Endothelial cell (in vitro differentiated cells): ENCODE results near the gene SLC22A15. TPM values are rescaled to one million over a fixed set of nuclear protein-coding genes. Genes with fewer than 3 reads are reported as not detected.

Experiments used
- DNase-seq: peaks from one replicate; pipeline ENCODE4 v3.0.0; 2021; ENCODE audit warnings: low spot score
- H3K27ac Mint-ChIP-seq: one replicate; pipeline ENCODE4 v1.8.0; 2021; ENCODE audit warnings: mixed read lengths, inconsistent platforms; ENCODE audit not compliant: unreplicated experiment
- H3K27me3 Mint-ChIP-seq: one replicate; pipeline ENCODE4 v1.8.0; 2021; ENCODE audit warnings: mild to moderate bottlenecking, moderate library complexity, mixed read lengths, inconsistent platforms; ENCODE audit not compliant: unreplicated experiment
- H3K36me3 Mint-ChIP-seq: one replicate; pipeline ENCODE4 v1.8.0; 2021; ENCODE audit warnings: mild to moderate bottlenecking, low read depth, mixed read lengths, inconsistent platforms; ENCODE audit not compliant: unreplicated experiment
- H3K4me1 Mint-ChIP-seq: one replicate; pipeline ENCODE4 v1.8.0; 2021; ENCODE audit warnings: mild to moderate bottlenecking, mixed read lengths, inconsistent platforms; ENCODE audit not compliant: unreplicated experiment
- H3K4me3 Mint-ChIP-seq: one replicate; pipeline ENCODE4 v1.8.0; 2021; ENCODE audit warnings: mild to moderate bottlenecking, mixed read lengths, inconsistent platforms; ENCODE audit not compliant: unreplicated experiment
- H3K9me3 Mint-ChIP-seq: one replicate; pipeline ENCODE4 v1.8.0; 2021; ENCODE audit warnings: mixed read lengths, inconsistent platforms; ENCODE audit not compliant: unreplicated experiment
- total RNA-seq: library from RNA; stranded (reverse); fragmentation: NEBNext Ultra II Directional; extraction: Animal tissue kit (Norgen Biotek cat#: 25700); gene quantifications from one replicate; pipeline ENCODE4 v1.2.1, GENCODE V29; 2021; ENCODE audit not compliant: unreplicated experiment
- TF ChIP-seq, protein P1 (sequence below): fragments of 200-600 bp; sonication (generic); IDR thresholded peaks from one replicate; pipeline ENCODE4 v1.5.0; 2021; ENCODE audit warnings: antibody characterized with exemption; ENCODE audit not compliant: unreplicated experiment

The SLC22A15 gene
- total RNA-seq, 1 donor from 2014 or later: 21.9 TPM

DNA sequence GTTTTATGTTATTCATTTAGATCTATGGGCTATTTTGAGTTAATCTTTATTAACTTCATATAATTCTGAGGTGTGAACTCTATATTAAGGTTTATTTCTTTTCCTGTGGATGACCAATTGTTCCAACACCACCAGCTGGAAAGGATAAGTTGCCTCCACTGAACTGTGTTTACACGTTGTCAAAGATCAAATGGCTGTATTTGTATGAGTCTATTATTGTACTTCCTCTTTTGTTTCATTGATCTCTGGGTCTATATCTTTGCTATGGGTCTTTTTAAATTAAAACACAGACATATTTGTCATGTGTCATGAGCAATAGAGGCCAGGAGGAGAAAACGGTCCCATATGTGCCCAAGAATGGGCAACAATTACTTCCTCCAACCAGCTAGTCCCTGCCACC is 129.7 kb downstream of the SLC22A15 start:
- Mint-ChIP-seq H3K4me1 (no peaks in the 10 kb centered on the region), H3K36me3 (no peaks in the 10 kb centered on the region), H3K4me3 (no peak overlapping the region), H3K27me3 (no peaks in the 10 kb centered on the region), H3K9me3 (no peaks in the 10 kb centered on the region), H3K27ac (no peak overlapping the region)
- TF ChIP-seq, protein P1, sequence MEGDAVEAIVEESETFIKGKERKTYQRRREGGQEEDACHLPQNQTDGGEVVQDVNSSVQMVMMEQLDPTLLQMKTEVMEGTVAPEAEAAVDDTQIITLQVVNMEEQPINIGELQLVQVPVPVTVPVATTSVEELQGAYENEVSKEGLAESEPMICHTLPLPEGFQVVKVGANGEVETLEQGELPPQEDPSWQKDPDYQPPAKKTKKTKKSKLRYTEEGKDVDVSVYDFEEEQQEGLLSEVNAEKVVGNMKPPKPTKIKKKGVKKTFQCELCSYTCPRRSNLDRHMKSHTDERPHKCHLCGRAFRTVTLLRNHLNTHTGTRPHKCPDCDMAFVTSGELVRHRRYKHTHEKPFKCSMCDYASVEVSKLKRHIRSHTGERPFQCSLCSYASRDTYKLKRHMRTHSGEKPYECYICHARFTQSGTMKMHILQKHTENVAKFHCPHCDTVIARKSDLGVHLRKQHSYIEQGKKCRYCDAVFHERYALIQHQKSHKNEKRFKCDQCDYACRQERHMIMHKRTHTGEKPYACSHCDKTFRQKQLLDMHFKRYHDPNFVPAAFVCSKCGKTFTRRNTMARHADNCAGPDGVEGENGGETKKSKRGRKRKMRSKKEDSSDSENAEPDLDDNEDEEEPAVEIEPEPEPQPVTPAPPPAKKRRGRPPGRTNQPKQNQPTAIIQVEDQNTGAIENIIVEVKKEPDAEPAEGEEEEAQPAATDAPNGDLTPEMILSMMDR: no peak
- no peak for DNase-seq

DNA sequence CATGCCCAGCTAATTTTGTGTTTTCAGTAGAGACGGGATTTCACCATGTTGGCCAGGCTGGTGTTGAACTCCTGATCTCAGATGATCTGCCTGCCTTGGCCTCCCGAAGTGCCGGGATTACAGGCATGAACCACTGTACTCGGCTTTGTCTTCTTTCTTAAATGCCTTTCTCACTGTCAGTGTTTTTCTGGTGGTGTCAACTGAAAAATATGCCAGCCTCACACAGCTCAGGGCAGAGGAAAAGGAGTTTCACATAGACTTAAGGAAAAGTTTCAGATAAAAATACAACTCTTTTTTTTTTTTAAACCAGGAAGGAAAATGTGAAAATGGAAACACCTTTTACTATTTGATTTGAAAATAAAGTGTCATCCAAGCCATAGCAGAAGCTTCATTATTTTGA is 130.3 kb downstream of the SLC22A15 start:
- Mint-ChIP-seq H3K27me3 (no peaks in the 10 kb centered on the region), H3K4me1 (no peaks in the 10 kb centered on the region), H3K9me3 (no peaks in the 10 kb centered on the region), H3K4me3 (no peak overlapping the region), H3K27ac (no peak overlapping the region), H3K36me3 (no peaks in the 10 kb centered on the region)
- no peak for DNase-seq
- TF ChIP-seq, protein P1: no peak

GRCh38 chr1:116107371-116107770 is 131.1 kb downstream of the SLC22A15 start:
- Mint-ChIP-seq H3K27me3 (no peaks in the 10 kb centered on the region), H3K4me1 (no peaks in the 10 kb centered on the region), H3K4me3 (no peak overlapping the region), H3K9me3 (no peaks in the 10 kb centered on the region), H3K27ac (no peak overlapping the region), H3K36me3 (no peaks in the 10 kb centered on the region)
- no peak for DNase-seq
- TF ChIP-seq, protein P1: no peak

GRCh38 chr1:116110567-116111523 is 134.5 kb downstream of the SLC22A15 start, which contains the start of gene MAB21L3:
TSS of gene MAB21L3 (plus strand) at chr1:116111399. CDS start at chr1:116112616, 1,217 bp downstream.
- Mint-ChIP-seq H3K36me3 (no peaks in the 10 kb centered on the region), H3K9me3 (no peaks in the 10 kb centered on the region), H3K27me3 (peaks cover 1% of the 10 kb centered on the region), H3K4me3 (no peak within 1 kb of the TSS), H3K4me1 (no peaks in the 10 kb centered on the region), H3K27ac (no peak within 1 kb of the TSS)
- TF ChIP-seq, protein P1: no peak
- DNase-seq: no peak

DNA sequence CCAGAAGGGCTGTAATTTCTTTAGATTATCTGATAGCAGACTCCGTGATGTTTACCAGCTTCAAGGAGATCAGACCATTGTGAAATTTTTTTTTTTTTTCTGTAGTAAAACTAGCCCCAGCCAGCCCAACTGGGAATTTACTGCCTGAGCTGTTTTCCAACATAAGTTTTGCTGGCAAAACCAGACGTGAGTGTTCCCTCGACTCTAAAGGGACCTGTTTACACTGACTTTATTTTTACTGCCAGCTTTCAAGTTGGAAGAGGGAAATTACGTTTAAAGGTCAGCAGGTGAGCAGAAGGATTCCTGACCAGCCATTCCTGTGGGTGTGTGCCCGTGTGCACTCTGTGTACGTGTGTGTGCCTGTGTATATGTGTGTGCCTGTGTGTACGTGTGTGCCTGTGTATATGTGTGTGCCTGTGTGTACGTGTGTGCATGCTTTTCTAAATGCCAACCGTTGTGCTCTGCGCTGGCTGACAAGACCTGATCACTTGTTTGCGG is 135.3 kb downstream of the SLC22A15 start:
- Mint-ChIP-seq H3K27me3 (peaks cover 1% of the 10 kb centered on the region), H3K27ac (no peak overlapping the region), H3K36me3 (no peaks in the 10 kb centered on the region), H3K9me3 (no peaks in the 10 kb centered on the region), H3K4me3 (no peak overlapping the region), H3K4me1 (no peaks in the 10 kb centered on the region)
- TF ChIP-seq, protein P1: no peak
- DNase-seq: no peak
